Measurements from ENCODE around the gene POC1B. TPM values are rescaled to one million over a fixed set of nuclear protein-coding genes. Genes with fewer than 3 reads are reported as not detected.

Gene POC1B
- total RNA-seq, 4 donors from 2014 or later: 22.7 to 38.7 (median 25.1) TPM

DNA sequence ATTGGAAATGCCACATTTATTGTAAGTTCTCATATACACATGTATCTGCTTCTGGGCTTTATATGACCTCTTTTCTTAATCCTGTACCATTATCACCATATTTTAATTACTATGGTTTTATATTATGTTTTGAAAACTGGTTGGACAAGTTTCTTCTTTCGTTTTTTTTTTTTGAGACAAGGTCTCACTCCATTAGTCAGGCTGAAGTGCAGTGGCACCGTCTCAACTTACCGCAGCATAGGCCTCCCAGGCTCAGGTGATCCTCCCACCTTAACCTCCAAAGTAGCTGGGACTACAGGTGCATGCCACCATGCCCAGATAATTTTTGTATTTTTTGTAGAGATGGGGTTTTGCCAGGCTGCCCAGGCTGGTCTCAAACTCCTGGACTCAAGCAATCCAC, 45.9 kb downstream of the POC1B start:
- H3K27ac ChIP-seq: no peak overlapping the region
- no peak overlapping the region for H3K4me3 ChIP-seq
- no peaks in the 10 kb centered on the region for H3K27me3 ChIP-seq
- WGBS, 2 donors: 98 to 99% methylated on average over 3 of the region's 3 CpGs
- peaks cover 0 to 4% (median 0%) of the 10 kb centered on the region in 3 donors for H3K36me3 ChIP-seq
- DNase-seq (ENCODE audit: low spot score in 2 of 2): no peak
- no peaks in the 10 kb centered on the region for H3K9me3 ChIP-seq
- H3K4me1 ChIP-seq: peaks cover 0 to 4% (median 0%) of the 10 kb centered on the region in 4 donors
- TF ChIP-seq POLR2A (IDR thresholded peaks at IDR 0.05) (no peak), EP300 (IDR thresholded peaks at IDR 0.05) (no peak)
- TF ChIP-seq, protein P1, sequence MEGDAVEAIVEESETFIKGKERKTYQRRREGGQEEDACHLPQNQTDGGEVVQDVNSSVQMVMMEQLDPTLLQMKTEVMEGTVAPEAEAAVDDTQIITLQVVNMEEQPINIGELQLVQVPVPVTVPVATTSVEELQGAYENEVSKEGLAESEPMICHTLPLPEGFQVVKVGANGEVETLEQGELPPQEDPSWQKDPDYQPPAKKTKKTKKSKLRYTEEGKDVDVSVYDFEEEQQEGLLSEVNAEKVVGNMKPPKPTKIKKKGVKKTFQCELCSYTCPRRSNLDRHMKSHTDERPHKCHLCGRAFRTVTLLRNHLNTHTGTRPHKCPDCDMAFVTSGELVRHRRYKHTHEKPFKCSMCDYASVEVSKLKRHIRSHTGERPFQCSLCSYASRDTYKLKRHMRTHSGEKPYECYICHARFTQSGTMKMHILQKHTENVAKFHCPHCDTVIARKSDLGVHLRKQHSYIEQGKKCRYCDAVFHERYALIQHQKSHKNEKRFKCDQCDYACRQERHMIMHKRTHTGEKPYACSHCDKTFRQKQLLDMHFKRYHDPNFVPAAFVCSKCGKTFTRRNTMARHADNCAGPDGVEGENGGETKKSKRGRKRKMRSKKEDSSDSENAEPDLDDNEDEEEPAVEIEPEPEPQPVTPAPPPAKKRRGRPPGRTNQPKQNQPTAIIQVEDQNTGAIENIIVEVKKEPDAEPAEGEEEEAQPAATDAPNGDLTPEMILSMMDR (IDR thresholded peaks at IDR 0.05): no peak

DNA sequence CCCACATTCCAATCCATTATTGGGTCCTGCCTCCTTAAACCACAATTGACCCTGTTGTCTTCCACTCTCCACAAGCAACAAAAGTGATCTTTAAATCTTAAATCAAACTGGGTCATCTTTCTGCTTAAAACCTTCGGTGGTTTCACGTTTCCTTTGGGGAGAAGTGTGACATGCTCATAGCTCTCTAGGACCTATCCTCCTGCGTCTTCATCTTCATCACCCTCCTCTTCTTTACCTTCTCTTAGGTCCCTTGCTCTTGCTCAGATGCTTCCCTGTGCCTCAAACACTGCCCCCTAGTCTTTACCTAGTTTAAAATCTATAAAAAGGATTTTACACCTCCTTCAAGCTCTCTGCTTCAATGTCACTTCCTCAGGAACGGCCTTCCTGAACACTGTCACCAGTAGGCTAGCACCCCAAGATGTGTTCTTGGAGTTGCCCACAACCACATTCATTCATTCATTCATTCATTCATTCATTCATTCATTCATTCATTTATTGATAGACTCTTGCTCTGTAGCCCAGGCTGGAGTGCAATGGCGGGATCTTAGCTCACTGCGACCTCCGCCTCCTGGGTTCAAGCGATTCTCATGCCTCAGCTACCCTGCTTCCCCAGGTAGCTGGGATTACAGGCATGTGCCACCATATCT, 48.1 kb downstream of the POC1B start:
- 88 to 92% methylated on average over 8 of the region's 8 CpGs for WGBS, 2 donors

DNA sequence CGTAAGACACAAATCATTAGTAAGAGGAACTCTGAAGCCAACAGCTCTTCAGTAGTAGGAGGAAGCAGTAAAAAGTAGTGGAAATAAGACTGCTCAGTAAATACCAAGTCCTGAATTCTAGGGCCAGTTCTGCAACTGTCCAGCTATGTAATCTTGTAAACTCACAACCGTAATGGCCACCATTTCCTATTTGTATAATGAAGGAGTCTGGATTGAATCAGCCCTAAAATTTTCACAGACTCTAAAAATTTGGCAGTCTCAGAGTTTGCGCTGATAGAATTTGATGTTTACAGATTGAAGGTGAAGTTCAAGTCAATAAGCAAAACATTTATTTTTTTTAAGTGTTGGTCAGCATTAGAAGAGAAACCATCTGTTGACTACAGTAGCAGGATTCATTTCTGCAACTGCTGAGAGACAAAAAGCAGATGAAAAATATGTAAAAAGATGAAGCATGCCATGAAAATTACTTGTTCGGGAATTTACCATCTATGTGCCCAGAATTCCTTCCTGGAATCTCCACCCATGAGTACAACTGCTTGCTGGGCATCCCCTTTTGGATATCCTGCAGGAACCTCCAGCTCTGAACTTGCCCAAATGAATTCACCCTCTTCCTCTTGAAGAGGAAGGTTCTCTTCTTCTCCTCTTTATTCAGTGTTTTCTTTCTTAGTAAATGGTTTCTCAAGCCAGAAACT, 48.8 kb downstream of the POC1B start:
- Histone ChIP-seq H3K27me3 (no peaks in the 10 kb centered on the region), H3K4me3 (no peak overlapping the region), H3K27ac (no peak overlapping the region), H3K9me3 (no peaks in the 10 kb centered on the region), H3K4me1 (peaks cover 0 to 12% (median 0%) of the 10 kb centered on the region in 4 donors), H3K36me3 (no peaks in the 10 kb centered on the region)
- TF ChIP-seq EP300 (IDR thresholded peaks at IDR 0.05): no peak
- TF ChIP-seq, protein P1 (IDR thresholded peaks at IDR 0.05): no peak
- no peak for TF ChIP-seq POLR2A (IDR thresholded peaks at IDR 0.05)
- 68 to 73% methylated on average over 4 of the region's 4 CpGs for WGBS, 2 donors
- no peak for DNase-seq (ENCODE audit: low spot score in 2 of 2)

More for the DNA sequence above, 48.1 kb downstream of the POC1B start:
- Histone ChIP-seq H3K27me3 (no peaks in the 10 kb centered on the region), H3K4me1 (peaks cover 0 to 9% (median 0%) of the 10 kb centered on the region in 4 donors), H3K36me3 (no peaks in the 10 kb centered on the region), H3K4me3 (no peak overlapping the region), H3K27ac (no peak overlapping the region), H3K9me3 (no peaks in the 10 kb centered on the region)
- TF ChIP-seq EP300 (IDR thresholded peaks at IDR 0.05) (no peak), POLR2A (IDR thresholded peaks at IDR 0.05) (no peak)
- TF ChIP-seq, protein P1 (IDR thresholded peaks at IDR 0.05): no peak
- no peak for DNase-seq (ENCODE audit: low spot score in 2 of 2)

DNA sequence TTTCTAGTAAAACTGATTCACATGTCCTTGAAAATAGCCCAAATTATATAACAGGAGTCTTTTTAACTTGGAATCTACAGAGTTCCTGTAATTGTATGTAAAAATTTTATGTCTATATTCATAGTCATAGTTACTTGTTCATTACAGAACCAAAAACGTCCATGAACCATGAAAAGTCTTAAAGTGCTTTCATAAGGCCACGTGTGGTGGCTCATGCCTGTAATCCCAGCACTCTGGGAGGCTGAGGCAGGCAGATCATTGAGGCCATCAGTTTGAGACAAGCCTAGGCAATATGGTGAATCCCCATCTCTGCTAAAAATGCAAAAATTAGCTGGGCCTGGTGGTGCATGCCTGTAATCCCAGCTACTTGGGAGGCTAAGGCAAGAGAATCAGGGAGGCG, 49.6 kb downstream of the POC1B start:
- TF ChIP-seq, protein P1 (IDR thresholded peaks at IDR 0.05): no peak
- TF ChIP-seq POLR2A (IDR thresholded peaks at IDR 0.05): no peak
- TF ChIP-seq EP300 (IDR thresholded peaks at IDR 0.05): no peak
- peaks cover 0 to 12% (median 0%) of the 10 kb centered on the region in 4 donors for H3K4me1 ChIP-seq
- H3K36me3 ChIP-seq: no peaks in the 10 kb centered on the region
- 89 to 90% methylated on average over 3 of the region's 3 CpGs for WGBS, 2 donors
- H3K4me3 ChIP-seq: no peak overlapping the region
- H3K9me3 ChIP-seq: no peaks in the 10 kb centered on the region
- DNase-seq (ENCODE audit: low spot score in 2 of 2): no peak
- no peak overlapping the region for H3K27ac ChIP-seq
- no peaks in the 10 kb centered on the region for H3K27me3 ChIP-seq
